Type B pancreatic cell (in vitro differentiated cells): ENCODE data around the gene SND1. TPM values are rescaled to one million over a fixed set of nuclear protein-coding genes. Genes with fewer than 3 reads are reported as not detected.

ENCODE experiments used
- DNase-seq: peaks from one replicate; pipeline ENCODE4 v3.0.0; 2021; ENCODE audit warnings: mixed read lengths; ENCODE audit not compliant: unreplicated experiment; ENCODE audit errors: extremely low spot score
- H3K27ac Mint-ChIP-seq: 2 replicates; pipeline ENCODE4 v1.8.0; 2021; ENCODE audit warnings: mild to moderate bottlenecking, mixed read lengths
- H3K27me3 Mint-ChIP-seq: 2 replicates; pipeline ENCODE4 v1.8.0; 2021; ENCODE audit warnings: mixed read lengths
- H3K36me3 Mint-ChIP-seq: 2 replicates; pipeline ENCODE4 v1.8.0; 2021; ENCODE audit warnings: mixed read lengths
- H3K4me1 Mint-ChIP-seq: one replicate; pipeline ENCODE4 v1.8.0; 2021; ENCODE audit warnings: mixed read lengths; ENCODE audit not compliant: unreplicated experiment
- H3K4me3 Mint-ChIP-seq: 2 replicates; pipeline ENCODE4 v1.8.0; 2021; ENCODE audit warnings: mild to moderate bottlenecking, mixed read lengths
- H3K9me3 Mint-ChIP-seq: 2 replicates; pipeline ENCODE4 v1.8.0; 2021; ENCODE audit warnings: mixed read lengths
- total RNA-seq: library from RNA; stranded (reverse); gene quantifications from 2 replicates; pipeline ENCODE4 v1.2.1, GENCODE V29; 2021; ENCODE audit warnings: low replicate concordance
- TF ChIP-seq, protein P1 (sequence below): fragments of 200-600 bp; sonication (generic); conservative IDR thresholded peaks from 2 replicates; pipeline ENCODE4 v1.5.0; 2021; ENCODE audit warnings: antibody characterized with exemption, mild to moderate bottlenecking

Gene SND1
- total RNA-seq, 1 donor from 2014 or later: 199 TPM

DNA sequence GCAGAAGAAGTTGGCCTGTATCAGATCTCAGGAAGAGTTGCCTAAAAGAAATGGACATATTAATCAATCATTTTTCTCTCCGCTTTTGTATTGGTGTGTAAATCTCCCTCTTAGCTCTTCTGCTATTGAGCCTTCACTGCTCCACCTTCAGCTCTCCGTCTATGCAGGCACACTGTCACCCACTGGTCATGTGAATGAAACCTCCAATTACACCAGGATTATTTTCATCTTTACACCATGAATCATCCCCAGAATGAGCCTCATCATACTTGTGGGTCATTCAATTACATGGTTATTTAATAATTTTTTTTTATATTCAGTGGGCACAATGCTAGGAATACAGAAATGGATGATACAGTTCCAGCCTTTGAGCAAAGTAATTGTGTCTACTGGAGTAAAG, 286.6 kb downstream of the SND1 start:
- Mint-ChIP-seq H3K4me1 (peaks cover 30% of the 10 kb centered on the region), H3K27ac (no peak overlapping the region), H3K9me3 (no peaks in the 10 kb centered on the region), H3K36me3 (peaks cover 14% of the 10 kb centered on the region), H3K27me3 (no peaks in the 10 kb centered on the region), H3K4me3 (no peak overlapping the region)
- TF ChIP-seq, protein P1, sequence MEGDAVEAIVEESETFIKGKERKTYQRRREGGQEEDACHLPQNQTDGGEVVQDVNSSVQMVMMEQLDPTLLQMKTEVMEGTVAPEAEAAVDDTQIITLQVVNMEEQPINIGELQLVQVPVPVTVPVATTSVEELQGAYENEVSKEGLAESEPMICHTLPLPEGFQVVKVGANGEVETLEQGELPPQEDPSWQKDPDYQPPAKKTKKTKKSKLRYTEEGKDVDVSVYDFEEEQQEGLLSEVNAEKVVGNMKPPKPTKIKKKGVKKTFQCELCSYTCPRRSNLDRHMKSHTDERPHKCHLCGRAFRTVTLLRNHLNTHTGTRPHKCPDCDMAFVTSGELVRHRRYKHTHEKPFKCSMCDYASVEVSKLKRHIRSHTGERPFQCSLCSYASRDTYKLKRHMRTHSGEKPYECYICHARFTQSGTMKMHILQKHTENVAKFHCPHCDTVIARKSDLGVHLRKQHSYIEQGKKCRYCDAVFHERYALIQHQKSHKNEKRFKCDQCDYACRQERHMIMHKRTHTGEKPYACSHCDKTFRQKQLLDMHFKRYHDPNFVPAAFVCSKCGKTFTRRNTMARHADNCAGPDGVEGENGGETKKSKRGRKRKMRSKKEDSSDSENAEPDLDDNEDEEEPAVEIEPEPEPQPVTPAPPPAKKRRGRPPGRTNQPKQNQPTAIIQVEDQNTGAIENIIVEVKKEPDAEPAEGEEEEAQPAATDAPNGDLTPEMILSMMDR: no peak
- DNase-seq: no peak

DNA sequence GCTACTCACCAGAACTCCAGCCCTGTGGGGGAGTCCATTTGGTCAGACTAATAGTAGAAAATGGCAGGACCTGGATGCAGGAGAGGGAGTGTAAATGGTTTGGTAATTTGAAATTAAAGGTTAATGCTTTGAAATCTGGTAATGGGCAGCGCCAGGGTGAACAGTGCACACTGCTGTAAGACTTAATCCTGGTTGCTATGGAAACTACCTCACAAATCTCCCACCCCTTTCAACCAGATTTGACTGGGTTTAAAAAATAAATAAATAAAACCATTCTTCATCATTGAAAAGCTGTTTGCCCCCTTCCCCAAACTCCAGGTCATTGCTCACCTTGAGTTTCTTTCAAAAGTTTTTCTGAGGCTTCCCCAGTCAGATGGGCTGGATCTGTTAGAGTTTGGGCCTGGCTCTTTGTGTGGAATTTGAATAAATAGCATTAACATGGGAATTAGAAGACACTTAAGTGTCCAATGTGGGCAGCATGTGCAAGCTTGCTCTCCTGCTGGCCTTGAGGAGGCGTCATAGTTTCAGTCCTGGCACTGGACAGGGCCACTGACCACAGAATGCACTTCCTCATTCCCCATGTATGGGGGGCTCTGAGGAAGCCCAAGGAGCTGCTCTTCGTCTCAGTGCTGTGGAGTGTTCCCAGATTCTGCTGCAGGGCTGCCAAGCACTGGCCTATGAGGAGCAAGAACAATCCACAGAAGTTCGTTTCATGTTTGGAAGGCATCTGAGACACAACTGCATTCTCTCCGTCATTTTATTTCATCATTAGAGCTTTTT, 288.6 kb downstream of the SND1 start:
- H3K36me3 Mint-ChIP-seq: peaks cover 12% of the 10 kb centered on the region
- no peak overlapping the region for H3K4me3 Mint-ChIP-seq
- H3K27ac Mint-ChIP-seq: no peak overlapping the region
- TF ChIP-seq, protein P1: no peak
- DNase-seq: no peak
- H3K9me3 Mint-ChIP-seq: no peaks in the 10 kb centered on the region
- H3K27me3 Mint-ChIP-seq: no peaks in the 10 kb centered on the region
- peaks cover 35% of the 10 kb centered on the region for H3K4me1 Mint-ChIP-seq

DNA sequence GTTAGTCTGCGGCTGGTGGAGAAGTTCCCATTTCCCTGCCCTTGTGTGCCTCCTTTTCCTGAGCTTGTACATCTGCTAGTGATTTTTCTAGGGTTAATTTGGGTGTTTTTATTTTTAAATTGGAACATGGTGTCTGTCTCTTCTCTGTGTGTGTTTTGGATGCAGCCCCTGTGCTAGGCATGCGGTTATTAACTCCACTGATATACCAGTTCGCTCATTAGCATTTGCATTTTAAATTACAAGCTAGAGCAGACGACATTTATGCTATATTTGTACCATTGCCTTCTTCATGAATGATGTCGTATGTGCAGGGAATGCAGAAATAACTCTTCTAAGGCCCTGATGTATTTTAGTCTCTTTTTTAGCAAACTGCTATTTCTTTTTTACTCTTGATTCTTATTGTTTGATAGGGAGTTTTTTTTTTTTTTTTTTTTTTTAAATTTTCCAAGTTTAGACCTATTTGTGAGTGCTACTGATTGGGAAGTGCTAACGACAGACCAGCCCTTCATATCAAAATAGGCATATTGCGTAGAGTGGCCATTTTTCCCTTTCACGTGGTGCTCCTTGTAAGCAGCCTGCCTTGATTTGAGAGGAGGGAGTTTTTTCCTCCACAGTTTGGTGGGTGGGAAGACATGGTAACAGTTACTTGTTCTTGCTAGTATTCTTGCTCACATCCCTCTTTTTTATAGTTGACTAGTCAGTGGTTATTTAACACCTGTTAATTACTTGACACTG, 289.6 kb downstream of the SND1 start:
- peaks cover 17% of the 10 kb centered on the region for H3K36me3 Mint-ChIP-seq
- no peaks in the 10 kb centered on the region for H3K9me3 Mint-ChIP-seq
- H3K4me3 Mint-ChIP-seq: no peak overlapping the region
- no peaks in the 10 kb centered on the region for H3K27me3 Mint-ChIP-seq
- TF ChIP-seq, protein P1: no peak
- no peak for DNase-seq
- H3K27ac Mint-ChIP-seq: no peak overlapping the region
- H3K4me1 Mint-ChIP-seq: peaks cover 38% of the 10 kb centered on the region

DNA sequence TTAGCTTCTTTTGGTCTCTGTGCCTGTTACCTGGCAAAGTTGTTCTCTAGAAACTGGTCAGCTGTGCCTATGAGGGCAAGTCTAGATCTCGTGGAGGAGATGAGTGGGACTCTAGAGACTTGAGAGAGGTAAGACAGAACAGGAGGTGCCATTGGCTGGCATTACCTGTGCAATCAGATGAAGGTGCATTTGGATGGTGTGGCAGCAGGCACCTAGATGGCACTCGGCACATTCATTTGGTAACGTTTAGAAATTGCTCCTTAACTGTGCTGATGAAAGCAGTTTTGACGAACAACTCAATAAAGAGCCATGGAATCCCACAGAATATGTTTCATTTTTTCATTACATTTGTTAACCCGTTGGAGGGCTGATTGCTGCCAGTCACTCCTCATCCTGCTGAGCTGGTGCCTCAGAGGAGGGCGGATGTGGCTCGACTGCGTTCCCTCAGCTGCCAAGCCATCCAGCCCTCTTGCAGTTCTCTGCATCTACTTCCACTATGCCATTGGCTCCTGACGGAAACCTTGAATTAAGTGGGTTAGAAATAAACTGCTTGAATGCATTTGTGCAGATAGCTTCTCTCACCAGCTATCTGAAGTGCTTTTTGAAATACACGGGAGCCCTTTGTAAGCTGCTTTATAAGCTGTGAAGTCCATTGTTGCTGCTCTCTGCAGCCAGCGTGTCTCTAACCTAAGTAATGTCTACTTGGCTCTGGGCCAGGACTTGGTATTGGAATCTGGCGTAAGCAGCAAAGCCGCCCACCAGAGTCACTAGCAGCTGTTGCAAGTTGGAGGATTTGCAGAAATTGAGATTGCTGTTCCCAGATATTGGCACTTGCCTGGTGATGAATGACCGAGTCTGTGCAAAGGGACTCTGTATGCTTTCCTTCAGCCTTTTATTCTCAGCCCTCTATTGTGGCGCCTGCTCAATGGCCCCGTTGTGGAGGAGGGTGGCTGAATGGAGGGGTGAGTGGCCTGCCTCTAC, 291.8 kb downstream of the SND1 start:
- DNase-seq: no peak
- Mint-ChIP-seq H3K9me3 (no peaks in the 10 kb centered on the region), H3K27ac (no peak overlapping the region), H3K36me3 (peaks cover 14% of the 10 kb centered on the region), H3K4me1 (peaks cover 35% of the 10 kb centered on the region), H3K4me3 (no peak overlapping the region), H3K27me3 (no peaks in the 10 kb centered on the region)
- TF ChIP-seq, protein P1: no peak

DNA sequence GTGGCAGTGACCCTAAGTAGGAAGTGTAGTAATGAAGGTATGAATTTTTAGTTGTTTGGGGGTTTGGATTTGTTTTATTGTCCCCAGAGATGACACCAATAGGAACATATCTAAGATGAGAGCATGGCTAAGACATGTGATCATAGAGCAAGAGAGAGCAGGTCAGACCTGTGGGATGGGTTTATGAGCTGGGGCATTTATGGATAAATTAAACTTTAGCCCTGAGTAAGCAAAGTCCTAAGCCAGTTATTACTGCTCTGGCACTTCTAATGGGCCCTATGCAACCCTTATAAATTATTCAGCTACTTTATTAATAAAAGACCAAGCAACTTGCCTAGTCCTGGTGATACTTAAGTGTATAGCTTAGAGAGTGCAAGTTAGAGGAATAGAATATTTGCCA, 294.1 kb downstream of the SND1 start:
- Mint-ChIP-seq H3K27me3 (no peaks in the 10 kb centered on the region), H3K36me3 (peaks cover 18% of the 10 kb centered on the region), H3K4me1 (peaks cover 31% of the 10 kb centered on the region), H3K4me3 (no peak overlapping the region), H3K9me3 (no peaks in the 10 kb centered on the region), H3K27ac (no peak overlapping the region)
- no peak for DNase-seq
- TF ChIP-seq, protein P1: no peak
